Measurements from ENCODE around the gene TGFBR1.

The TGFBR1 gene

DNA sequence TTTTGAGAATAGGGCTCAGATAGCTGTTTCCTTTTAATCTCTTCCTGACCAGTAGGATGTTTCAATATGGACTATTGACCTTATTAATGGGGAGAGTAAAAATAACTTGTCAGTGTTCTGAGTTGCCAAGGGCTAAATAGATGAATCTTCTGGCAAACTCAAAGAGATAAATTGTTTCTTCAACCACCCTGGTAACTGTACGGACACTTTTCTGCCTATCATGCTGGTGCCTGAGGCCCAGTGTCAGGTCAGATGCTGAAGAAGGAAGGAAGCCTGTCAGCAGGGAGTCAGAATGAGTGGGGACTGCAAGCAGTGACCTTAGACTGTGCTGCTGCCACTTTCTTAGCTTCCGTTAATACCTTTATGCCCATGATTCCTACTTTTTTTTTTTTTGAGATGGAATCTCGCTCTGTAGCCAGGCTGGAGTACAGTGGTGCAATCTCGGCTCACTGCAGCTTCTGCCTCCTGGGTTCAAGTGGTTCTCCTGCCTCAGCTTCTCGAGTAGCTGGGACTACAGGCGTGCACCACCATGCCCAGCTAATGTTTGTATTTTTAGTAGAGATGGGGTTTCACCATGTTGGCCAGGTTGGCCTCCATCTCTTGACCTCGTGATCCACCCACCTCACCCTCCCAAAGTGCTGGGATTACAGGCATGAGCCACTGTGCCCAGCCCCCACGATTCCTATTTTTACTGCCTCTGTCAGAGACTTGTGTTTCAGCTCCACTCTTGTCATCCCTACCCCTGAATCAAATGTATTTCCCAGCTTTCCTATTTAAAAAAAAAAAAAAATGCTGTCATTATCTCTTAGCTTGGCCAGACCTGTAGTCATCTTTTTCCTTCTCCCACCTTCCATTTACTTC is 33.7 kb downstream of the TGFBR1 start:
- no peak for DNase-seq

DNA sequence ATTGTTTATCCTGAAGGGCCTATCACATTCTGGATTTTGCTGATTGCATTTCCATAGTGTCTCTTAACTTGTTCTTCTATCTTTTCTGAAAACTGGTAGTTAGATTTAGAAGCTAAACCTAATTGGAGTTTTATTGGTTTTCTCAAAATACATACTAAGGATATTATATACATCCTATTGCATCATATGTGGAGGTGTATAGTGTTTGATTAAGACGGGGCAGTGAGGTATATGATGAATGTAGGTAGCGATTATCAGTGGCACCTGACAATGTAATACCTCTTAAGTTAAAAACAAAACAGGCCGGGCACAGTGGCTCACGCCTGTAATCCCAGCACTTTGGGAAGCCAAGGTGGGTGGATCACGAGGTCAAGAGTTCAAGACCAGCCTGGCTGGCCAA is 35.0 kb downstream of the TGFBR1 start:
- no peak for DNase-seq

DNA sequence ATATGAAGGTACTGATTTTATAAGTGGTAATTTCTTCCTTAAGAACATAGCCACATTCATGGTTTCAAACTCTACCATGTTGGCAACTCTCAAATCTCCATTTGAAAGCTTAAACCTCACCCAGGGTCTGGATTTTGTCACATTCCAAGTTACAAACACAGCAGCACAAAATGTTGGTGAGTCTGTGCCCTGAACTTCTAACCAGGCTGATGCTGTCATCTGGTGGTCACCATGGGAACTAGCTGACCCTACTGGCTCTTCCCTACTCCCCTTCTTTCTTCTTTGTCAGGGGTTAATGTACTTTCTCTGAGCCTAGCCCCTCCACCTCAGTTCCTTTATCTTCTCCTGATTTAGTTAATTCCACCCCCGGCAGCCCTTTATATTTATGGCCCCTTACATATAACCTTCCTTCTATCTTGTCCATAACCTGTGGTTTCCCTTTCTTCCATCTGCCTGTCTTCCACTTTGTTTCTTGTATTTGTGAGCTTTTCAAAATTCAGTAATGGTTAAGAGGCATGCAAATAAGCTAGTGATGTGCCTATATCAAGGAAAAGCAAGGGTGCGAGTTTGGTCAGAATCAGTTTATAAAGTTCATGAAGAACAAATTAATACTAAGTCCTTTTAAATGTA is 35.9 kb downstream of the TGFBR1 start:
- DNase-seq = no peak

DNA sequence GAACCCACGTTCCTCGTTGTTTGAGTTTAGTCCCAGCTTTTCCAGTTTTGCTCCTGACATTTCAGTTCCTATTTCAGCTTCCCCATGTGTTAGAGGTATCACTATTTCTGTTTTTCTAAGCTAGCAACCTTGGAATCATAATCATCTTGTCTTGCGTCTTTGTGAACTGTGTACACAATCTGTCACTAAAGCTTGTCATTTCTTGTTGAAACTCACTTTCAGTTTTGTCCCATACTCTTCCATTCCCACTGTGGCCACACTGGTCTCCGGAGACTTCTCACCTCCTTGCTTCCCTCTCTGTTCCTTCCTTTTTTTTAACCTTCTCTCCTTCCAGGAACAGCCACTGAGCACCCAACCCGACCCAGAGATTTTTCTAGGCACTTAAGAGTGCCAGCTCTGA is 36.9 kb downstream of the TGFBR1 start:
- no peak for DNase-seq

DNA sequence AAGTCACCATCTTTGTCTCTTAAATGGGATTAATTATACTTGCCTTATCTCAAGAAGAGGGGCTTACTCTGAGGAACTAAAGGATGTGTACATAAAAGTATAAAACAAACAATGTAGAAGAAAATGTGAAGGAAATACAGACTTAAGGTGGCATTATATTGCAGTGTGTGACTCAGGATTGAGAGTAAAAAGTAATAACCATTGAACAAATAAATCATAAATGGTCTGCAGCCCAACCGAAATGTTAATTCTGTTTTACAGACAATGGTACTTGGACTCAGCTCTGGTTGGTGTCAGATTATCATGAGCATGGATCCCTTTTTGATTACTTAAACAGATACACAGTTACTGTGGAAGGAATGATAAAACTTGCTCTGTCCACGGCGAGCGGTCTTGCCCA is 37.4 kb downstream of the TGFBR1 start:
- DNase-seq = no peak

DNA sequence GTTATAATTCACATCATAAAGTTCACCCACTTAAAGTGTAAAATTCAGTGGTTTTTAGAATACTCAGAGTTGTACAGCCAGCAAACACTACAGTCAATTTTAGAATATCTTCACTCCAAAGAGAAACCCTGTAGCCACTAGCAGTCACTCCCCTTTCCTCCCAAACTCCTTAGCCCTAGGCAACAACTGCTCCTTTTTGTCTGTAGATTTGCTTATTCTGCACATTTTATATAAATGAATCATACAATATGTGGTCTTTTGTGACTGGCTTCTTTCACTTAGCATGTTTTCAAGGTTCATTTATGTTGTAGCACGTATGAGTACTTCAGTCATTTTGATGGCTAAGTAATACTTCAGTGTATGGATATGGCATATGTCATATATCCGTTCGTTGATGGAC is 38.7 kb downstream of the TGFBR1 start:
- DNase-seq = no peak

DNA sequence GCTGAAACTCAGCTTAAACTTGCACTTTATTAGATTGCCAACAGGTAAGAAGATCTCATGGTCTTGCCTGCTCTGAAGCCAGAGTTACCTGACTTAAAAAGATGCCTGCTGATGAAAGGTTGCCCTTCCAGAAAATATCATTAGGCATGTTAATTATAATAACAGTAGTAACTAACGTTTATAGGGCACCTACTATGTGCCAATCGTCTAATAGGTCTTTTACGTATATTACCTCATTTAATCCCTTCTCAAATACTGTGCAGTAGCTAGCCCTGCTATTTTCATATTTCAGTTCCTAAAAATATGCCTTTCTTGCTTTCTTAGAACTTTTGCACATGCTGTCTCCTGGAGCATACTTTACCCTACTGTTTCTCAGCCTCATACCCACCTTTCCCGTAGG is 40.1 kb downstream of the TGFBR1 start:
- DNase-seq = no peak

DNA sequence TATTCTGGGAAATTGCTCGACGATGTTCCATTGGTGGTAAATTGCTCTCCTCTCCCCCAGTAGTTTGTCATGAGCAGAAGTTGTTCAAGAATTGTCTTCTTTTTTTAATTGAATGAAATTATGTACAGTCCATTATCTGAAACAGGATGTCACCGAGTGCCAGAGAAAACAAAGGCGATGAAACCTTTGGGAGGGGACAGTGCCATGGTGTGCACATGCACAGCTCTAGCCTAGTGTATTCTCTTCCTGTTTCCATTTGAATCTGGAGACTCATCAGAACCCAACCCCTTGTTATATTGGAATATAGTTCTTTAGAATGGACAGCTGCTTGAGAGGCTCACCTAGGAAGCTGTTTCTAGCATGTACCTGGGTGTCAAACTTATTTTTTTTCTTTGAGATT is 41.7 kb downstream of the TGFBR1 start:
- DNase-seq = no peak

DNA sequence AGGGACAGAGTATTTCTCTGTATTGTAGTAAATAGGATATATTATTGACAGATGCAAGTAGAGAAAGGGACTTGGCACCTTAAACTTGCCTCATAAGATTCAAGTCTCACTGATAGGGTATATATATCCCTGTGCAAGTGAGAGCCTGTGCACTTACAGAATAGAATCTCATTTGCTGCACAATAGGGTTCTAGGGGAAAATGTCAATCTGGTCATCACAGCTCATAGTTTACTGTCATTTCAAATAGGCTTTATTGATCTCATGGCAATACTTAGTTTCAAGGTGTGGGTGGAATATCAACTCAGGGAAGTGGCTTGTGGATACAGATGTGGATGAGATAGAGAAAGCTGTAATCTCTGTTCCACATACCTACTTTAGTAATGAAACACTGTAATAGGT is 42.3 kb downstream of the TGFBR1 start:
- no peak for DNase-seq

DNA sequence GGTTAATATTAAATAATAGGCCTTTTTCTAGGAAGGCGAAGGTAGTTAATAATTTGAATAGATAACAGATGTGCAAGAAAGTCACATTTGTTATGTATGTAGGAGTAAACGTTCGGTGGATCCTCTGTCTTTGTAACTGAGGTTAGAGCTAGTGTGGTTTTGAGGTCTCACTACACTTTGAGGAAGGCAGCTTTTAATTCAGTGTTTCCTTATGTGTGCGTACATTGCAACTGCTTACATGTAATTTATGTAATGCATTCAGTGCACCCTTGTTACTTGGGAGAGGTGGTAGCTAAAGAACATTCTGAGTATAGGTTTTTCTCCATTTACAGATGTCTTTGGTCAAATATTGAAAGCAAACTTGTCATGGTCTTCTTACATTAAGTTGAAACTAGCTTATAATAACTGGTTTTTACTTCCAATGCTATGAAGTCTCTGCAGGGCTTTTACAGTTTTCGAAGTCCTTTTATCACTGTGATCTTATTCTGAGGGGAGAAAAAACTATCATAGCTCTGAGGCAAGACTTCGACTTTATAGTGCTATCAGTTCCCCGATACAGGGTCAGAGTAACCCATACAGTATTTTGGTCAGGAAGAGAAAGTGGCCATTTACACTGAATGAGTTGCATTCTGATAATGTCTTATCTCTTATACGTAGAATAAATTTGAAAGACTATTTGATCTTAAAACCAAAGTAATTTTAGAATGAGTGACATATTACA is 45.7 kb downstream of the TGFBR1 start:
- DNase-seq = no peak

DNA sequence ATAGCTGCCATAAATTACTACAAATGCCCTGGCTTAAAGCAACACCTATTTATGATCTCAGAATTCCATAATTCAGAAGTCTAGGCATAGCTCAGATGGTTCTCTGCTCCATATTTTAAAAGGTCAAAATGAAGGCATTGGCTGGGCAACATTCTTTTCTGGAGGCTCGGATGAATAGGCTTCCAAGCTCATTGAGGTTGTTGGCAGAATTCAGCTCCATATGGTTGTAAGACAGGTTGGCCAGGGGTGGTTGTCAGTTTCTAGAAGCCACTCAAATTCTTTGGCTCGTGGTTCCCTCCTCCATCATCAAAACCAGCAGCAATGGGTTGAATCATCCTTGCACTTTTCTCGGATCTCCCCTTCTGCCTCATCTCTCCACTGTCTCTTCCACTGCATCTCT is 49.4 kb downstream of the TGFBR1 start:
- DNase-seq = no peak

DNA sequence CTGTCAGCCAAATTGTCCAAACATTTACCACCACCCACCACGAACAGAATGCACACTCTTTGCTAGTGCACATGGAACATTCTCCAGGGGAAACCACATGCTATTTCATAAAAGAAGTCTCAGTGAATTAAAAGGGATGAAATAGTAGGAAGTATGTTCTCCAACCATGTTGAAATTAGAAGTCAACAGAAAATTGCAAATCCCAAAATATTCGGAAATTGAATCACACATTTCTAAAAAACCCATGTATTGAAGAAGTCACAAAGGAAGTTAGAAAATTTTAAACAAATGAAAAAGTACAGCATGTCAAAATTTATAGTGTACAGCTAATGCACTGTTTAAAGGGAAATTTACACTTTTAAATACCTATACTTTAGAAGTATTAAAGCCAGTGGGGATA is 50.8 kb downstream of the TGFBR1 start:
- no peak for DNase-seq

DNA sequence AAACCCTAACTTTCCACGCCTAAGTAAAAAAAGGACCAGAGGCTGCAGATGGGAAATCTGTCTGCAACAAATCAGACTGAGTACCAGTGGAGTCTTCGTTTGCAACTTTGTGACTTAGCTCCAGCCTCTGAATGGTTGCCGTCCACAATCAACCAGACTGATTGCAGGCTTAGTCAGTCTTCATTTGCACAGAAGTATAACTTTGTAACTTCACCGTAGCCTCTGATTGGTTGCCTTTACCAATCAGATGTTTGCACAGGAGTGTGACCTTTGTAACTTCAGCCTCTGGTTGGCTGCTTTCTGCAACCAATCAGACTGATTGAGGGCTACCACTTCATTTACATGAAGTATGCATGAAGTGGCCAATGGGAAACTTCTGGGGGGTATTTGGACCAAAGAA is 53.7 kb downstream of the TGFBR1 start:
- DNase-seq = no peak

DNA sequence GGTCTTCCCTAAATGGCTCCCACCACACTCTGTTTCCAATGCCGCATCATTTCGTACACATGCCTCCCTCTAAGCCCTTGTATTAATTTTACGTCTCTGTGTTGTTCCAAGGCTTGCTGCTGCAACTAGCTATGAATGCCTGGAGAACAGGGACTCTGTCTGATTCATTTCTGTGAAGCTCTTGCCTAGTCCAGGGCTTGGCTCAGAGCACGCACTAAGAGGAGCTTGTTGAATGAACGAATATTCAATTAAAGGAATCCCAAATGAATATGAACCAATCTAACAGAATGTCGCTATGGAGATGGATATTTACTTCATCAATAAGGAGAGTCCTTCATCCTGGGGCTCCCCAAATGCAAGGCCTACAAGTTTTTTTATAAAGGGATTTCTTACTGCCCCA is 55.3 kb downstream of the TGFBR1 start:
- DNase-seq = no peak

DNA sequence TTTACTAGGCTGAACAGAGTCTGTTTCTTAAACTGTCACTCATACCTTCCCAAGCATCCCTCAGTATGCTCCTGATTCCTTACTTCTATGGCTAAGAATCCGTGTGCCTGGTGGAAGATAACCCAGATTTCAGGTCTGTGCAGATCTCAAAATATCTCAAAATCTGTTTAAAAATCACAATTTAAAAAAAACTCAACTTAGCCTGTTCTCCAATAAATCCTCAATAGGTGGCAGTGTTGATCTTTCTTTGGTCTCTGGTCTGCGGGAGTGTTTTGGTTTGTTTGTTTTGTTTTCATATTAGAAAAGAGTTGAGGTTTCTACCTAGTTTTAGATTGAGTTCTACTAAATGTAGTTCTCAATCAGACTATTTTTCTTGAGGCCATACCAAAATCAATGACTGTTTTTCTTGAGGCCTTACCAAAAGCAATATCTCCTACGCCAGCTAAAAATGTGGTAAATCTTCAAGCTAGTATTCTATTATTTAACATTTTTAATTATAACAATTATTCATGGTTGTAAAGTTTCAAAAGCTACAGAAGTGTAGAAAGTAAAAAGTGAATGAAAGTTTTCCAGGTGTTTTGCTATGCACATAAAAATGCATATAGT is 57.9 kb downstream of the TGFBR1 start:
- peak; percentile 6 for DNase-seq

DNA sequence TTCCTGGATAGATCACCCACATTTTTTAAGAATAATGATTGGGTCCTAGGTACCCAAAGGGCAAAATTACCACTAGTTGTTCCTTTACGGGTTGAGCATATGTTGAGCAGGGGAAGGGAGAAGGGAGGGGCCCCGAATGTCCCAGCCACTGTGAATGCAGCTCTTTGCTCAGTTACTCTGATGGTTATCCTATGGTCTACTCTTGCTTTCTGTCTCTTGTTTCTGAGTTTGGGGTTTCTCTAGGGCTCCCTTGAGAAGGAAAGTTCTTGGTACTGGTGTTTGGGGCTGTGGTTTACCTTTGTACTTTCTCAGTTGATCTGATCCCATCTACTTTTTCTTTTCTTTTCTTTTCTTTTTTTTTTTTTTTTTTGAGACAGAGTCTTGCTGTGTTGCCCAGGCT is 61.2 kb downstream of the TGFBR1 start:
- DNase-seq = no peak

DNA sequence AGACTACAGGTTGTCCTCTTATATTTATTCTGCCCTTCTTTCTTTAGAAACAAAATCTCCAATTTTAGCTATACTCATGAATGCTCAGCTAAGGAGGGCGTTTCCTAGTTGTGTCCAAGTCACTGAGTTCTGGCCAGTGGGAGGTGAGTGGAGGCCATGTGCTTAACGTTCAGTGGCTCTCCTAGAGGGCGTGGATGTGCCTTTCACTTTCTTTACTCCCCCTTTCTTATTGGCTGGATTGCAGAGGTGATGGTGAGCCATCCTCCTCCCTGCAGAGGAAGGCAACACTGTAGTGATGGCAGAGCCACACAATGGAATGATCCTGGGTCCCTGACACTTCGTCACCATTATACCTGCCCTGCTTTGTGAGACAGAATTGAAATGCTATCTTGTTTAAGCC is 62.2 kb downstream of the TGFBR1 start:
- no peak for DNase-seq

DNA sequence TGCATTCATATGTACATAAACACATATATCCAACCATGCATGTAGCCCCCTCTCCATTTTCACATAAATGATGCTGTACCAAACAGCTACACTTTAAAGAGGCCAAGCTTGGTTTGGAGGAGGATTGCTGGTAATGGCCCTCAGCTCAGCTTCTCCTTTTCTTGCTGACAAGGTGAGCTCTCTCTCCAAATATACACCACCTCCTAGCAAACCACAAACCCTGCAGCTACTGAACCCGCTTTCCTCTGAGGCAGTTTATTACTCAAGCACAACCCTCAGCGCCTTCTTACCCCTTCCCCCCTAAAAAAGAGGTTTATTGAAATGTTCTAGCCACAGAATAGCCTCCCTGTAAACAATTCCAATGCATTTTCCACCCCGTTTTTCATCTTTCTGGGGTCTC is 62.8 kb downstream of the TGFBR1 start:
- no peak for DNase-seq

DNA sequence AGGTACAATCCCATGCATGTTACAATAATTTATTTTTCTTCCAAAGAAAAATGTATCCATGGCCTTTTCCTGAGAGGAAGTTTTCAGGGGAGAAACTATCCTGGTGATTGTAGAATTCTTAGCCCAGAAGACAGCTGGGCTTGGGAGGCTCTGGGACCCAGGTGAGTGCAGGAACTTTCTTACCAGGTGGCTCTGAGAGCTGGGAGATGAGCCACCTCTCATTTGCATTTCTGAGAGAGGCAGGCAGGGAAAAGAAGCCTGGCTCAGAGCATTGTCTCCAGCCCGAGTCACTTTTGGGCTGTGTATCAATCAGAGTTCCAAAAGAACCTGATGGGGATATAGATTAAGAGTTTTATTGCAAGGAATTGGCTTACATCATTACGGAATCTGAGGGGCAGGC is 64.2 kb downstream of the TGFBR1 start:
- DNase-seq = no peak

DNA sequence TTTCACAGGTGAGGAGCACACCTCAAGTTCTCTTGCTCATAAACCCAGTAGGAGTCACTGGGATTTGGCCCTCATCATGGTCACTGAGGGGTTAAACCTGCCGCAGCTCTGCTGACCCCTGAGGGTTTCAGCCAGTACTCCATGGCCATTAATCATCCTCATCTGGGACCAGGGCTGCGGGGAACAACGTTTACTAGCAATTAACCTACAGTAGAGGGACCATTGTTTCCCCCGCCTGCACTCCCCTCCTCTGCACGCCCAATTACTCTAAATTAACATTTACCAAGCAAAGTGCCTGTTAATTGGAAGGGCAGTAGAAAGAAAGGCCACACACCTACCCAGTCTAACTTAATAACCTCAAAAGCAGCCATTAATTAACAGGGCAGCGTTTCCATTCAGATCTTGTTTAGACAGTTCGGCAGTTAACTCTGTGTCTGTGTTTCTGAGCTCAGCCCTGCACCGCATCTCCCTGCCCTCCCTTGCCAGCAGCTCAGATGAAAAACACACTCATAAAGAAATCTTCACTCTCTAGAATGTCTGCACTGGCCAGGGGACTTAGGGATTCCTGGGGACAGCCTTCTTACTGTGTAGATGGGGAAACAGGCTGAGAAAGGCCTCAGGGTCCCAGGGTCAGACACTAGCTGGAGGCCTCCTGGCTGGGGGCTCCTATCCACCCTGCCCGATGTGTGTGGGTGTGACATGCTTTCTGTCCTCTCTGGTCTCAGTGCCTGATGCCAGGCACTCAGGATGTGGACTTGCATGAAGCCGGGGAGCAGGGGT is 65.3 kb downstream of the TGFBR1 start:
- no peak for DNase-seq

DNA sequence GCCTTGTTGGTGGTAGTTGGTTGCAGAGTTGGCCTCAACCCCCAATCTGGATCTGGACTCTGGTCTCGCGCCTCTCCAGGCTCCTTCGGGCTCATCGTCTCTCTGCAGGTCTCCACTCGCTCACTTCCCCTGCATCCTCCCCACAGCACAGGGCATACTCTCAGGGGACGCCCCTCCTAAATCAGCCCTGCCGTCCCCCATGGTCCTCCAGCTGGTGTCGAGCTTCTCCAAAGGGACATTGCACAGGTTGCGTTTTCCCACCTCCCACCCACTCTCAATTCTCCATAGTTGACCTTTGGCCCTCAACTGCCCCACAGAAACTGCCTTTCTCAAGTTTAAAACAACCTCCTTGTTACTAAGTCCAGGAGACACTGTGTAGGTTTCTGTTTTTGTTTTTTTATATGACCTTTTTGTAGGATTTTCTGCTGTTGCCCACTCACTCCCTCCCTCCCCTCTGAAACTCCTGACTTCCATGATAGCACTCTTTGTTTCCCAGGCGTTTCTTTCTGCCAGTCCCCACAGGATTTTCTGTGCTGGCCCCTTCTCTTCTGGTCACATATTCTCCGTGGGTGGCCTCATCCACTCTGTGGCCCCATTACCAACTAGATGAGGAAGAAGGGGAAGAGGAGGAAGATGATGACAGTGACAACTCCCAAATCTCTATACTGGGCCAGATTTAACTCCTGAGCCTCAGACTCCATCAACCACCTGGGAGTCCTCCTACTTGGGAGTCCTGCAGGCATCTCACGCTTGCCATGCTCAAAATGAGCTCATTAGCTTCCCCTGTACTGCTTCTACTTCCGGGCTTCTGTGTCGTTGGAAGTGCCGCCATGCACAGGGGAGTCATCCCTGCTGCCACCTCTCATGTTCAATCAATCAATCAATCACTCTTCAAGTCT is 66.6 kb downstream of the TGFBR1 start:
- no peak for DNase-seq
